HepG2 (cell line): ENCODE data around the gene JAZF1. TPM values are rescaled to one million over a fixed set of nuclear protein-coding genes. Genes with fewer than 3 reads are reported as not detected.

Experiments used
- ATAC-seq: fragments of 200-7000 bp; cut with Tn5 transposase; 3 replicates; pipeline ENCODE4 v1.9.1; 2020; ENCODE audit warnings: mild to moderate bottlenecking, moderate library complexity
- BruUV-seq: library from RNA; stranded (reverse); fragments of 400-500 nt; replicated peaks from 2 replicates; lab custom pipeline; 2021; lab: Mats Ljungman, UMichigan
- CTCF ChIA-PET: fragments of 300-600 bp; formaldehyde crosslinking; extraction: SDS; loops from one replicate; lab custom pipeline; 2021; ENCODE audit warnings: low total read pairs, inconsistent platforms, low intra/inter-chr PET ratio; lab: Yijun Ruan, JAX
- POLR2A ChIA-PET: fragments of 350-600 bp; sonication (Branson Sonifier 250); formaldehyde crosslinking; loops from one replicate; lab custom pipeline; 2020; ENCODE audit warnings: antibody characterized with exemption, inconsistent platforms; lab: Yijun Ruan, JAX
- DNase-seq: peaks from one replicate; pipeline ENCODE4 v3.0.0-alpha.2; 2015; ENCODE audit warnings: low spot score
- FAIRE-seq: peaks from 3 replicates; lab custom pipeline; 2011; peaks lifted over from hg19 to GRCh38; lab: Jason Lieb, UNC
- H2AFZ ChIP-seq: one replicate; pipeline ENCODE4 v1.6.1; 2011; ENCODE audit warnings: low read length, inconsistent platforms
- H3K27ac ChIP-seq: fragments of 300-600 bp; 3 replicates; pipeline ENCODE4 v1.8.0; 2011; ENCODE audit warnings: mixed run types, mild to moderate bottlenecking, mixed read lengths, low read length, inconsistent platforms; ENCODE audit not compliant: insufficient read depth; ENCODE audit errors: extremely low read length
- H3K27me3 ChIP-seq, 2 experiments: fragments of 200-600 bp in 1 of 2; 2 replicates in 1 of 2; 3 replicates in 1 of 2; pipeline versions ENCODE4 v1.6.0 to v1.8.0; 2011; ENCODE audit warnings: low read length in 2 of 2, mild to moderate bottlenecking in 2 of 2, moderate library complexity in 2 of 2, inconsistent platforms in 1 of 2; ENCODE audit not compliant: insufficient read depth in 2 of 2, control insufficient read depth in 1 of 2
- H3K36me3 ChIP-seq, 2 experiments: fragments of 200-600 bp in 1 of 2; replicated peaks in 1 of 2; 2 replicates in 1 of 2; 3 replicates in 1 of 2; pipeline versions ENCODE4 v1.5.1 to v1.8.0; 2011; ENCODE audit warnings: low read length in 2 of 2, inconsistent platforms in 1 of 2; ENCODE audit not compliant: insufficient read depth in 2 of 2, control insufficient read depth in 1 of 2
- H3K4me1 ChIP-seq: 2 replicates; pipeline ENCODE4 v1.5.1; 2012; ENCODE audit warnings: low read length, inconsistent platforms; ENCODE audit not compliant: insufficient read depth
- H3K4me2 ChIP-seq: 2 replicates; pipeline ENCODE4 v1.6.0; 2011; ENCODE audit warnings: low read depth, low read length, inconsistent platforms
- H3K4me3 ChIP-seq, 3 experiments: fragments of 200-600 bp in 1 of 3; sonication (generic), shearing (Covaris generic) in 1 of 3; replicated peaks in 1 of 3; 2 replicates each; pipeline ENCODE4 v1.5.1; 2011 to 2016; ENCODE audit warnings: low read length in 3 of 3, inconsistent platforms in 2 of 3, low read depth in 2 of 3, mild to moderate bottlenecking in 2 of 3, control low read depth in 1 of 3, mixed read lengths in 1 of 3; ENCODE audit not compliant: insufficient read depth in 1 of 3
- H3K79me2 ChIP-seq: one replicate; pipeline ENCODE4 v1.6.1; 2011; ENCODE audit warnings: low read length, inconsistent platforms; ENCODE audit not compliant: insufficient read depth
- H3K9ac ChIP-seq: 2 replicates; pipeline ENCODE4 v1.6.0; 2011; ENCODE audit warnings: mild to moderate bottlenecking, low read depth, low read length, inconsistent platforms; ENCODE audit not compliant: insufficient read depth
- H3K9me3 ChIP-seq: 2 replicates; pipeline ENCODE4 v1.5.1; 2012; ENCODE audit warnings: mild to moderate bottlenecking, low read length
- H4K20me1 ChIP-seq: 2 replicates; pipeline ENCODE4 v1.6.0; 2011; ENCODE audit warnings: inconsistent platforms, mild to moderate bottlenecking, low read length, moderate library complexity; ENCODE audit not compliant: insufficient read depth
- CREM ChIP-seq, 2 experiments: sonication (generic) in 1 of 2; formaldehyde crosslinking in 1 of 2; IDR thresholded peaks; 2 replicates each; pipeline versions ENCODE4 v1.4.0 to v1.6.1; 2016 to 2020; ENCODE audit warnings: antibody characterized with exemption in 1 of 2, mild to moderate bottlenecking in 1 of 2, missing genetic modification reagents in 1 of 2
- DNMT3B ChIP-seq: conservative IDR thresholded peaks from 2 replicates; pipeline ENCODE4 v1.6.1; 2016; ENCODE audit warnings: missing biosample characterization, control low read depth
- FOXO1 ChIP-seq: sonication (generic); formaldehyde crosslinking; IDR thresholded peaks from 2 replicates; pipeline ENCODE4 v1.4.0; 2020; ENCODE audit warnings: missing genetic modification reagents
- MTF2 ChIP-seq: sonication (generic); formaldehyde crosslinking; IDR thresholded peaks from 2 replicates; pipeline ENCODE4 v1.5.0; 2020; ENCODE audit warnings: missing genetic modification reagents, borderline replicate concordance
- NAIF1 ChIP-seq: sonication (generic); formaldehyde crosslinking; IDR thresholded peaks from 2 replicates; pipeline ENCODE4 v1.5.0; 2020; ENCODE audit warnings: mild to moderate bottlenecking, missing genetic modification reagents, borderline replicate concordance
- PLRG1 ChIP-seq: fragments of 450-650 bp; conservative IDR thresholded peaks from 2 replicates; pipeline ENCODE4 v1.6.1; 2016
- U2AF2 ChIP-seq: fragments of 200-400 bp; formaldehyde crosslinking; IDR thresholded peaks from 2 replicates; pipeline ENCODE4 v1.6.1; 2017; ENCODE audit warnings: low read depth, mild to moderate bottlenecking, low read length
- ZNF124 ChIP-seq: sonication (generic); formaldehyde crosslinking; IDR thresholded peaks from 2 replicates; pipeline ENCODE4 v1.4.0; 2020; ENCODE audit warnings: missing genetic modification reagents
- ZNF251 ChIP-seq: sonication (generic); formaldehyde crosslinking; IDR thresholded peaks from 2 replicates; pipeline ENCODE4 v1.9.0; 2021; ENCODE audit warnings: mild to moderate bottlenecking, missing genetic modification reagents
- ZNF253 ChIP-seq: sonication (generic); formaldehyde crosslinking; IDR thresholded peaks from 2 replicates; pipeline ENCODE4 v1.8.0; 2022; ENCODE audit warnings: mild to moderate bottlenecking, missing genetic modification reagents, borderline replicate concordance
- ZNF337 ChIP-seq: sonication (generic); formaldehyde crosslinking; IDR thresholded peaks from 2 replicates; pipeline ENCODE4 v1.5.1; 2020; ENCODE audit warnings: missing genetic modification reagents, low read depth, mild to moderate bottlenecking, borderline replicate concordance
- ZNF598 ChIP-seq: sonication (generic); formaldehyde crosslinking; IDR thresholded peaks from 2 replicates; pipeline ENCODE4 v1.5.1; 2020; ENCODE audit warnings: mild to moderate bottlenecking, missing genetic modification reagents, borderline replicate concordance
- ZNF652 ChIP-seq: IDR thresholded peaks from 2 replicates; pipeline ENCODE4 v1.6.1; 2016; ENCODE audit warnings: low read depth, borderline replicate concordance
- ZNF713 ChIP-seq: sonication (generic); formaldehyde crosslinking; IDR thresholded peaks from 2 replicates; pipeline ENCODE4 v1.4.0; 2020; ENCODE audit warnings: mild to moderate bottlenecking, missing genetic modification reagents
- ZNF747 ChIP-seq: sonication (generic); formaldehyde crosslinking; IDR thresholded peaks from 2 replicates; pipeline ENCODE4 v1.8.1; 2023; ENCODE audit warnings: missing genetic modification reagents, mild to moderate bottlenecking, borderline replicate concordance
- ZNF891 ChIP-seq: sonication (generic); formaldehyde crosslinking; IDR thresholded peaks from 2 replicates; pipeline ENCODE4 v1.5.0; 2020; ENCODE audit warnings: mild to moderate bottlenecking, missing genetic modification reagents
- WGBS: methylation state at CpG from one replicate; pipeline ENCODE4 v1.1.6; 2017; ENCODE audit warnings: low lambda C conversion rate; 5-methylcytosine and 5-hydroxymethylcytosine counted together
- in situ Hi-C: cut with HindIII; loops from 2 replicates; pipeline ENCODE4 v1.10.0; 2017; ENCODE audit warnings: low pct_unique_long_range_greater_than_20kb; ENCODE audit not compliant: extremely low pct_ligation_motif_present
- intact Hi-C: fragments of 100-400 bp; cut with micrococcal nuclease; formaldehyde crosslinking; loops from one replicate; pipeline ENCODE4 v1.10.0; 2022; ENCODE audit not compliant: unreplicated experiment
- polyA plus RNA-seq, 8 experiments: library from polyadenylated mRNA; depleted of rRNA in 3 of 8; stranded (reverse) in 7 of 8; unstranded in 1 of 8; fragments of >200 nt; fragmentation: Illumina TruSeq in 4 of 8; extraction: Trizol in 4 of 8; gene quantifications; 2 replicates each; pipeline versions ENCODE4 v1.2.1 to v1.2.3, GENCODE V29; 2011 to 2016; ENCODE audit warnings: low read depth in 4 of 8, missing spikeins in 1 of 8, mixed read lengths in 1 of 8; ENCODE audit not compliant: insufficient read depth in 1 of 8
- total RNA-seq, 5 experiments: library from RNA; depleted of rRNA; stranded (reverse); fragments of >200 nt; fragmentation: Illumina TruSeq; extraction: Trizol; gene quantifications; 2 replicates each; pipeline ENCODE4 v1.2.3, GENCODE V29; 2016; ENCODE audit warnings: low read depth in 1 of 5
- TF ChIP-seq, protein P1 (sequence below): sonication (generic); formaldehyde crosslinking; IDR thresholded peaks from 2 replicates; pipeline ENCODE4 v1.8.1; 2023; ENCODE audit warnings: missing genetic modification reagents, inconsistent platforms, borderline replicate concordance
- TF ChIP-seq, protein P2 (sequence below): sonication (generic); formaldehyde crosslinking; IDR thresholded peaks from 2 replicates; pipeline ENCODE4 v1.5.0; 2020; ENCODE audit warnings: missing genetic modification reagents

JAZF1 gene
- total and polyA plus RNA-seq, 2 of the 13 experiments (the other 11 are each of a cell fraction or from before 2014, with no cell fraction given), result not detected

DNA sequence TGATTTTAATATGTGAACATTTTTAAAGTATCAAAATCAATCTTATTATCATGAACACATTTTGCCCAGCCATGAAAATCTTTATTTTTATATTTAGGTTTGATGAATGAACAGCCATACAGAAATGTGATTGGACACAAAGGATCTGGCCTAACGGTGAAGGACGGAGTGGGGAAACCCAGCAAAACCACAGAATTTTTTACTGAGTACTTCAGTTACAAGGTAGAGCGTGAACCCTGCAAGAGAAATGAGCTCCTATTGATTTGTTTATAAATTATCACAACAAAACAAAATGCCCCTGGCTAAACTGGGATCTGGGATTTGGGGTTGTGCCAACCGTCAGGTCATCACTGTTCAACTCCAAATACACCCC, 118.8 kb downstream of the JAZF1 start:
- BruUV-seq, result no TSS peak
- no peaks in the 10 kb centered on the region for H3K4me1 ChIP-seq

DNA sequence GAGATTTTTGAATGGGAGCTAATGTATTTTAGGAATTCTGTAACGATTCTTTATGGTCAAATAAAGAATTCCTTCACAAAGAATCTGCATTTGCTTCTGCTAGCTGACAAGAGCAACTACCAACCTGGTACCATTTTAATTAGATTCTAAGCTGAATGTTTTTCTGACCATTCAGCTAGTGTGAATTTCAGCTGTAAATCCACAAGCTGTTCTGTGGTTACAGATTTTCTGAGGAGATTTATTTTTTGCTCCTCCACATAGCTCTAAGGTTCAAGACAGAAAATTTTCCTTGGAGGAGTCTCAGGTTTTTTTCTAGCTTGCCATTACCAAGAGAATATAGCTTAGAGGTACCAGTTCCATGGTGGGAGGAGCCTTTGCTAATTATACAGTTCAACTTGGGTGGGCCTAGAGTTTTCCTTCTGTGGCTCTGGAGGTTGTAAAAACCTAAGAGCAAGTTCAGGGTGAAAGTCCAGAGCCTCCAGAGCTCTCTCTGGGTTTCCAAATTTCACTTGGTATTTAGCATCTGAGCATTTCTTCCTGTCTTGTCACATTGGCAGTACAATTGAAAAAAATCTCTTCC, 120.1 kb downstream of the JAZF1 start:
- intact Hi-C loops, result no loop called here
- no peaks in the 10 kb centered on the region for H3K36me3 ChIP-seq
- in situ Hi-C loops, result no loop called here
- no peaks in the 10 kb centered on the region; a peak in 1 of 5 replicates for H3K27me3 ChIP-seq
- H3K9ac ChIP-seq, result no peak overlapping the region
- H3K4me1 ChIP-seq, result no peaks in the 10 kb centered on the region
- no peak overlapping the region for H3K4me3 ChIP-seq
- 0% methylated on average over 1 of the region's 1 CpG for WGBS
- DNase-seq (no peak), FAIRE-seq (no peak), ATAC-seq (no peak)
- H3K27ac ChIP-seq, result no peak overlapping the region
- no TSS peak for BruUV-seq
- H2AFZ ChIP-seq, result no peak overlapping the region
- no peak overlapping the region for H3K4me2 ChIP-seq
- no peaks in the 10 kb centered on the region for H3K9me3 ChIP-seq
- ChIA-PET POLR2A (no interaction called here), CTCF (no interaction called here)
- H3K79me2 ChIP-seq, result no peaks in the 10 kb centered on the region
- H4K20me1 ChIP-seq, result no peaks in the 10 kb centered on the region
- TF ChIP-seq PLRG1 (no peak), ZNF124 (CRISPR knock-in tag) (no peak), FOXO1 (CRISPR knock-in tag) (no peak), ZNF253 (CRISPR knock-in tag) (no peak), ZNF598 (CRISPR knock-in tag) (no peak), MTF2 (CRISPR knock-in tag) (no peak), ZNF251 (no peak), U2AF2 (no peak), DNMT3B (CRISPR knock-in tag) (no peak), ZNF747 (CRISPR knock-in tag) (no peak), CREM (IDR thresholded peaks at IDR 0.05) (no peak), CREM (CRISPR knock-in tag; IDR thresholded peaks at IDR 0.05) (no peak), ZNF713 (no peak)
- TF ChIP-seq, protein P1, sequence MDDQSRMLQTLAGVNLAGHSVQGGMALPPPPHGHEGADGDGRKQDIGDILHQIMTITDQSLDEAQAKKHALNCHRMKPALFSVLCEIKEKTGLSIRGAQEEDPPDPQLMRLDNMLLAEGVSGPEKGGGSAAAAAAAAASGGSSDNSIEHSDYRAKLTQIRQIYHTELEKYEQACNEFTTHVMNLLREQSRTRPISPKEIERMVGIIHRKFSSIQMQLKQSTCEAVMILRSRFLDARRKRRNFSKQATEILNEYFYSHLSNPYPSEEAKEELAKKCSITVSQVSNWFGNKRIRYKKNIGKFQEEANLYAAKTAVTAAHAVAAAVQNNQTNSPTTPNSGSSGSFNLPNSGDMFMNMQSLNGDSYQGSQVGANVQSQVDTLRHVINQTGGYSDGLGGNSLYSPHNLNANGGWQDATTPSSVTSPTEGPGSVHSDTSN (CRISPR knock-in tag), result no peak
- TF ChIP-seq, protein P2, sequence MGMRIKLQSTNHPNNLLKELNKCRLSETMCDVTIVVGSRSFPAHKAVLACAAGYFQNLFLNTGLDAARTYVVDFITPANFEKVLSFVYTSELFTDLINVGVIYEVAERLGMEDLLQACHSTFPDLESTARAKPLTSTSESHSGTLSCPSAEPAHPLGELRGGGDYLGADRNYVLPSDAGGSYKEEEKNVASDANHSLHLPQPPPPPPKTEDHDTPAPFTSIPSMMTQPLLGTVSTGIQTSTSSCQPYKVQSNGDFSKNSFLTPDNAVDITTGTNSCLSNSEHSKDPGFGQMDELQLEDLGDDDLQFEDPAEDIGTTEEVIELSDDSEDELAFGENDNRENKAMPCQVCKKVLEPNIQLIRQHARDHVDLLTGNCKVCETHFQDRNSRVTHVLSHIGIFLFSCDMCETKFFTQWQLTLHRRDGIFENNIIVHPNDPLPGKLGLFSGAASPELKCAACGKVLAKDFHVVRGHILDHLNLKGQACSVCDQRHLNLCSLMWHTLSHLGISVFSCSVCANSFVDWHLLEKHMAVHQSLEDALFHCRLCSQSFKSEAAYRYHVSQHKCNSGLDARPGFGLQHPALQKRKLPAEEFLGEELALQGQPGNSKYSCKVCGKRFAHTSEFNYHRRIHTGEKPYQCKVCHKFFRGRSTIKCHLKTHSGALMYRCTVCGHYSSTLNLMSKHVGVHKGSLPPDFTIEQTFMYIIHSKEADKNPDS (CRISPR knock-in tag), result no peak

More for the DNA sequence above, 118.8 kb downstream of the JAZF1 start:
- no peak overlapping the region for H3K4me2 ChIP-seq
- intact Hi-C loops (loop anchor here (1.0 kb wide), 2 partner anchors 16 to 34 kb away; no protein-coding TSS in a partner anchor), in situ Hi-C loops (no loop called here)
- H3K27me3 ChIP-seq, result no peaks in the 10 kb centered on the region; a peak in 1 of 5 replicates
- CTCF ChIA-PET, result interaction anchor here (0.7 kb wide), 1 partner anchor 35 kb away, joined by 4 read pairs; no protein-coding TSS in a partner anchor
- H3K27ac ChIP-seq, result no peak overlapping the region
- 21% methylated on average over 4 of the region's 4 CpGs for WGBS
- H3K9ac ChIP-seq, result no peak overlapping the region
- TF ChIP-seq NAIF1 (CRISPR knock-in tag) (no peak), ZNF652 (no peak), ZNF337 (CRISPR knock-in tag) (no peak), ZNF891 (CRISPR knock-in tag) (no peak)
- H3K4me3 ChIP-seq, result no peak overlapping the region
- POLR2A ChIA-PET, result no interaction called here
- DNase-seq (no peak), ATAC-seq (no peak), FAIRE-seq (no peak)
- no peaks in the 10 kb centered on the region for H3K9me3 ChIP-seq
- H4K20me1 ChIP-seq, result no peaks in the 10 kb centered on the region
- H3K79me2 ChIP-seq, result no peaks in the 10 kb centered on the region
- no peaks in the 10 kb centered on the region for H3K36me3 ChIP-seq
- H2AFZ ChIP-seq, result no peak overlapping the region
